ENCODE measurements around the gene IGIP.

The IGIP gene

DNA sequence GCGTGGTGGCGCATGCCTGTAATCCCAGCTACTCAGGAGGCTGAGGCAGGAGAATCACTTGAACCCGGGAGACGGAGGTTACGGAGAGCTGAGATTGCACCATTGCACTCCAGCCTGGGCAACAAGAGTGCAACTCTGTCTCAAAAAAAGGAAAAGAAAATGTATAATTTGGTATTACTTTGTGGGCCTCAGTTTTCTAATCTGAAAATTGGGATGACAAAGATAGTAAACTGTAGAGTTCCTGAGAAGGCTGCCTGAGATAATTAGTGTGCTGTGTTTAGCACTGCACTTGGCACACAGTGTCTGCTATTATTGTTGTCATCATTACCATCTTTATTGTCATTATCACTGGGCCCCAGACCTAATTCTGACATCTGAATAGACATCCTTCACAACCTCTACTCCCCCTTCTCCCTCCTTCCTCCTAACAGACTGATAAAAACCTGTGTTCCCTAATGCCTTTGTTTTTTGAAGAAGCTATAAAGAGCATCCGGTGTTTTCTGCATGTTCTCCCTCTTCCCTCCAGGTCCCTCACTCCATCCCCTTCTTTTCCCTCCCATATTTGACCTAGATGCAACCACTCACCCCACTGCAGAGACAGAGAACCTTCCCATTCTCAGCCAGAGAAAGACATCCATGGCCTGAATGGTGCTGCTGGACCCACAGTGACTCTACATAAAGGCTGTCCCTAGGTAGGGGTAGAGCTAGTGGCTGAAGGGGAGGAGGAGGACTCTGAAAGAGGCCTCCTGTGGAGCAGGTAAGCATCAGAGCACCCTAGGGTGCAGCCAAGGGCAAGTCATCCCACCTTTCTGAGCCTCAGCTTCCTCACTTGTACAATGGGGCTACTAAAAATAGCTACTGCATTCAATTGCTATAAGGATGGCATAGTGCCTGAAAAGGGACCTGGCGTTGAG lies 33.5 kb downstream of the IGIP start:
- DNase-seq (ENCODE audit: low read depth) = no peak
- H3K4me3 ChIP-seq (ENCODE audit: control insufficient read depth, low read depth, low read length) = no peak overlapping the region
- no peak for TF ChIP-seq CTCF (IDR thresholded peaks at IDR 0.05; ENCODE audit: control insufficient read depth, insufficient read depth, low read depth, low read length, missing control alignments)

DNA sequence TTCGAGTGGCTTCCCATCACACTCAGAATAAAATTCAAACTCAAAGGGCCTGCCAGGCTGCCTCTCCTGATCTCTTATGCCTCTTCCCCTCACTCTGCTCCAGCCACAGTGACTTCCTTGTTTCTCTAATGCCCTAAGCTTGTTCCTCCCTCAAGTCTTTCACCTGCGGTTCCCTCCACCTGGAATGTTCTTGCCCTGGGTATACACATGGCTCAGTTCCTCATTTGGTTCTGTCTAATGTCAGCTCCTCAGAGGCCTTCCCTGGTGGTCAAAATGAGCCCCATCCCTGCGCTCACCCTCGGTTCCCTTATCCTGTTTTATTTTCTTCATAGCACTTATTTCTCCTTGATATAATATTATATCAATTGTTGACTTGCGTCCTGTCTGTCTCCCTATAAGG lies 36.5 kb downstream of the IGIP start:
- H3K4me3 ChIP-seq (ENCODE audit: control insufficient read depth, low read depth, low read length) = no peak overlapping the region
- no peak for DNase-seq (ENCODE audit: low read depth)
- no peak for TF ChIP-seq CTCF (IDR thresholded peaks at IDR 0.05; ENCODE audit: control insufficient read depth, insufficient read depth, low read depth, low read length, missing control alignments)

- H3K4me3 ChIP-seq (ENCODE audit: control insufficient read depth, low read depth, low read length) = no peak overlapping the region
- no peak for TF ChIP-seq CTCF (IDR thresholded peaks at IDR 0.05; ENCODE audit: control insufficient read depth, insufficient read depth, low read depth, low read length, missing control alignments)
- DNase-seq (ENCODE audit: low read depth) = no peak
Measured at GRCh38 chr5:140162781-140163180, 37.0 kb downstream of the IGIP start.

DNA sequence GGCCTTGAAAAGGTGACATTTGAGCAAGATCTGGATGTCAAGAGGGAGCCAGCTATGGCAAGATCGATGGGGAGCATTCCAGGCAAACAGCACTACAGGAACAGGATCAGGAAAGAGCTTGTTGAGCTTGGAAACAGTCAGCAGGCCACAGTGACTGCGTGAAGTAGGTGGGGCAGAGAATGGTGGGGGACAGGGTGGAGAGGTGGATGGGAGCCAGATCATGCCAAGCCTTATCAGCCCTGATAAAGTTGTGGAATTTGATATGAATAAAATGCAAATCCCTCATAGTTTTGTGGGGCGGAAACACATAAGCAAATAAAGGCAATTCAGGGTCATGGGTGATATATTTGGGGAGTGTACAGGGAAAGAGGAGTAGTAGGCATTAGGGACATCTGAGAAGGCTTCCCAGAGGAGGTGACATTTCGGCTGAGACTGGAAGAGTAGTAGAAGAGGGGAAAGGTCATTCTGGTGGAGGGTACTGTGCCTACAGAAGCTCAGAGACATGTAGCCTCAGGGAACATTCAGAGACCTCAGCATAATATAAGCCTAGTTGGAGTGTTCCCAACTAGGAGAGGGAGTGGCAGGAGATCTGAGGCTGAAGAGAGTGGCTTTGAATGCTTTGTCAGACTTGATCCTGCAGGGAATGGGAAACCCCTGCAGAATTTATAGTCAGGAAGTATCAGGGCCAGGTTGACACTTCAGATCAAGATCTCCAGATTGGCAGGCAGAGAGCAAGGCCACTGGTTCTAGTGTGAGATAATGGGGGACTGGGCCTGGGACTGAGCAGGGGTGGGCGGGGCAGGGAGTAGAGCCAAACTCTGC lies 39.6 kb downstream of the IGIP start:
- no peak for DNase-seq (ENCODE audit: low read depth)

GRCh38 chr5:140165923-140166270 lies 40.2 kb downstream of the IGIP start:
- no peak for DNase-seq (ENCODE audit: low read depth)
- H3K4me3 ChIP-seq (ENCODE audit: control insufficient read depth, low read depth, low read length) = no peak overlapping the region
- no peak for TF ChIP-seq CTCF (IDR thresholded peaks at IDR 0.05; ENCODE audit: control insufficient read depth, insufficient read depth, low read depth, low read length, missing control alignments)

More for the DNA sequence above, 39.6 kb downstream of the IGIP start:
- no peak overlapping the region for H3K4me3 ChIP-seq (ENCODE audit: control insufficient read depth, low read depth, low read length)
- no peak for TF ChIP-seq CTCF (IDR thresholded peaks at IDR 0.05; ENCODE audit: control insufficient read depth, insufficient read depth, low read depth, low read length, missing control alignments)

DNA sequence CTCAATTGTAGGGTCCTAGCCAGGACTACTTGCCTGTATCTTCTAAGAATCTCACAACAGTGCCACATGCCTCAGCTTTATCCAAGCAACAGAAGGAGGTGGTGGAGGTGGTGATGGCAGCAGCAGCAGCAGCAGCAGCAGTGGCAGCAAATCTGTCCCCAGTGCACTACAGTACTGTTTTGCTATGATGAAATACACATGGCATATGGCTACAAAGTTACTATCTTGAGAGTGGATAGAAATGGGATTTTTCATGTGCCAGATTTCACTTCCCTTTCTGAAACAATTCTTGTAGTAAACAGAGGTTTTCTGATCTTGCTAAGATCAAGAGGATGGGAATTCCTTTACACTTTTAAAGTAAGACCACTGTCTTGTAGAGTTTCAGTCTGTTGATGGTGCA lies 41.2 kb downstream of the IGIP start:
- H3K4me3 ChIP-seq (ENCODE audit: control insufficient read depth, low read depth, low read length) = no peak overlapping the region
- no peak for TF ChIP-seq CTCF (IDR thresholded peaks at IDR 0.05; ENCODE audit: control insufficient read depth, insufficient read depth, low read depth, low read length, missing control alignments)
- DNase-seq (ENCODE audit: low read depth) = no peak

Measured in AG09309 (cell line).